Measurements from ENCODE around the gene TRABD2B.

TRABD2B gene

DNA sequence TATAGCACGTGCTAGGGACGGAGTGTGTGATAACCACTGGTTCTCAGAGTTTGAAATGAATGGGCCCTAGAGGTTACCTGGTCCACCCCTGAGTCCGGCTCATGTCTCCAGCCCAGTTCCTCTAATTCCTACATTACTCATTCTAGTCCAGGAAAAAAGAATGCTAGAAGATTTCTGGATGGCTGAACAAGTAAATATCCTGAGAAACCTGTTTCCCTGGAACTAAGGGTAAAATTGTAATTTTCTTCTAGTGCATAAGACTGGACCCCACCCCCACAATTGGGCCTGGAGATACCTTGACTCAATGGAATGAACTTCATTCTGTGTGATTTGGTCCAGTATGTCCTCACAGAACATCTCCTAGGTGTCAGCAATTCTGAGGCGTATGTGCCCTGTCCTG, 208.4 kb downstream of the TRABD2B start:
- DNase-seq, result no peak

GRCh38 chr1:47787560-47787959, 209.6 kb downstream of the TRABD2B start:
- no peak for DNase-seq

GRCh38 chr1:47786316-47786715, 210.9 kb downstream of the TRABD2B start:
- no peak for DNase-seq

DNA sequence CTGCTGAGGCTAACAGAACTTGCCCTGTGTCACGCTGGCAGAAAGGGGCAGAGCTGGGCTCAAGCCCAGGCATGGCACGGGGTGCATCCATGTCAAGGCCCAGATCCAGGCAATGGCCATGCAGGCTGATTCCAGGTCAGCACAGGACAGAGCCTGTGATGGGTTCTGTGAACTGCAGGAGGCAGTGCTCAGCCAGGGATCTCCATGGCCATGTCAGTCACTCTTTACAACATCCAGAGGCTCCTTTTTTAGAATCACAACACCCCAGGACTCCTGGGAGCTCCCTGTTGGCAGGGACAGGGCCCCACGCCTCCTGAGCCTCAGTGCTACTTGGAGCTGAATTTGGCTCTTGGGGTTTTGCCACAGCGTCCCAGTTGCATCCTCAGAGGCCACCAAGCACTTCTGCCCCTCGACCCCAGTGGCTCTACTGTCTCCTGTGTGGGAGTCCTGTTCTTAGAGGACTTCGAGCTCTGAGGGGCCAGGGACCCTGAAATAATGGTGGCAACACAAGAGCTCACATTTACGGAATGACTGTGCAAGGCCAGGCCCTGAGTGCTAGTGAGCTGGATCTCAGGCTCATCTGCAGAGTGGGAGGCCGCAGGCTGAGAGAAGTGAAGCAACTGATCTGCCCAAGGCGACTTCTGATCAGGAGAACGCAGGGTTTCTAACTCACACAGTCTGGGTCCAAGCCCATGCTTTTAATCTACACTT, 211.5 kb downstream of the TRABD2B start:
- no peak for DNase-seq

DNA sequence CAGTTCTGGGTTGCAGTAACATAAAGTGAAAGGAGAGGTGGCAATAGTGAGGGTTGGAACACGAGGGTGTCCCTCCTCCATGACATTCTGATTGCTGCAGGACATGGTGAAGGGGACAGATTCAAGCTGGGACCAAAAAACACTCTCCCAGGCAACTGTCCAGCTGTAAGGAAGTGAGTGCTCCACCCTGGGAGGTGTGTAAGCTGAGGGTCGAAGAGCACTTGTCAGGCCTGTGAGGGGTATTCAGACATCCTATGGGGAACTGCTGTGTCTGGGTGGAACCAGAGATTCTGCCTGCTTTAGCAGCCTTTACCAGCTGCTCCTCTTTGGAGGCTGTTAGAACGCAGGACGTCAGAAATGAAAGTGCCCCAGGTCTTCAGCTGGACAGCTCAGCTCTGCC, 212.1 kb downstream of the TRABD2B start:
- DNase-seq, result no peak

DNA sequence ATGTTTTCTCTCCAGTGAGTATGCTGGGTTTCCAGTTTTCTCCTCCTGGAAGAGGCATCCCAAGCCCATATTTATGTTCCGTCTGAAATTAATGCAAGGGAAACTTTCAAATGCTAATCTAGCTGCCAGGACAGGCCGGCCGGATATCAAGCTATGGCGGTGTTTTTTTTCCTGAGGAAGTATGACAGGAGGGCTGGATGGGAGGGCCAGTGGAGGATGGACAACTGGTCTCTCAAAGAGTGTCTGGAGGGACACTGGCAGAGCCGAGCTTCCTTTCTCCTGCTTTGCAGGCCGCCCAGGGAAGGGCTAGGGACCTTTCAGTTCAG, 212.7 kb downstream of the TRABD2B start:
- no peak for DNase-seq

GRCh38 chr1:47783638-47784496, 213.3 kb downstream of the TRABD2B start:
- DNase-seq, result no peak

DNA sequence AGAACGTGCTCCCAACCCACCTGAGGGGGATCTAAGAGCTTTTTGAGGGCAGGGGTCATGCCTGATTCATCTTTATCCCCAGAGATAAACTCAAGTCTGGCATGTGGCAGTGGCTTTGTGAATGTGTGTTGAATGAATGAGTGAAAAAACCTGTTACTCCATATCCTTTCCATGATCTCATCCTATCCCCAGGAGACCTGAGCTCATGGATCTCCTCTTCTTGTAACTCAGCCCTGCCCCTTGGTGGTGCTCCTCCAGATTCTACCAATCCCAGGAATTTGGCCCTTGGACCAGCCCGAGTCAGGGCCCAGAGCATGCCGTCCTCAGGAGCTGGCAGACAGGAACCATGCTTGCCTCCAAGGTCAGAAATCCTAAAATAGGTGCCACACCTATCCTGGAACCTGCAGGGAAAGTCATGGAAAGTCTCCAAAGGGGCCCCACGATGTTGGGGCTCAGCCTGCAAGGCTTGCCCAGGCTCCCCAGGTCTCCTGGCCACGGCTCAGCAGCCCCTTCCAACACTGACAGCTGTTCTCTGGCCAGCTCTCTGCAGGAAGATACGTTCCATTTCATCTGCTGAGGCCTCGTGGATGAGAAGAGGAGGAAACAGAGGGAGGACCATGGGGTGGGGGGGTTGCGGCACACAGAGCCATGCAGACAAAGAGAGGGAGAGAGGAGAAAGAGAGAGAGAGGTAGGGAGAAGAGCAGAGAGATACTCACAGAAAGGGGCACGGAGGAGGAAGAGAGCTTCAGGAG, 214.6 kb downstream of the TRABD2B start:
- no peak for DNase-seq

DNA sequence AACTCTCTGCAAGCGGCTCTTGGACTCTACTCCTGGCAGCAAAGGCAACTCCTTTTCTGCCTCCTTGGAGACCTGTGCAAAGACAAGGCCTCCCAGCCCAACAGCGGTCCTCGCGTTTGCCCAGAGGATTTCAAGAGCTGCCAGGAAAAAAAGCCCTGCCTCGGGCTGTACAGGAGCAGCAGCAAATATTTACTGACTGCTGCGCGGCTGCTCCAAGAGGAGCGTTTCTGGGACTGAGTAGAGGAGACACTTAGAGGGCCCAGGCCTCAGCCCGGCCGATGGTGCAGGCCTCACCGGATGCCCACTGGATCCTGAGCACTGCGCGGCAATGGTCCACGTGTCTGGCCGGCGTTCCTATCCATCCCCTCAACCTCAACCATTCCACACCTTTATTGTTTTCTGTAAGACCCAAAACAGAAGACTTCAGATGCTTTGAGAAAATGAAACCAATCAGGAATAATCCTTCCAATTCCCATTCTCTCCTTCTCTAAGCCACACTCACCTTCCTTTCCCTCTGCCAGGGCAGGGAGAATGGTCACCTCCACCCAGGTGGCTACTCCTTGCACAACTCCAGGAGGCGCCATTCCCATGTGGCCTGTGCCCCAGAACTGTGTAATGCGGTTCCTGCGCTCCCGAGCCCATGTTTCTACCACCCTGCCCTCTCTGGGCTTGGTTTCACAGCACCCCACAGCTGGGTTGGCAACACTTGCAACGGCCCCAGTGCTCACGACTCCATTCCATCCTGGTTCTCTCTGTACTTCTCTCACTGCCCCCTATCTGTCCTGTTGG, 215.8 kb downstream of the TRABD2B start:
- no peak for DNase-seq

DNA sequence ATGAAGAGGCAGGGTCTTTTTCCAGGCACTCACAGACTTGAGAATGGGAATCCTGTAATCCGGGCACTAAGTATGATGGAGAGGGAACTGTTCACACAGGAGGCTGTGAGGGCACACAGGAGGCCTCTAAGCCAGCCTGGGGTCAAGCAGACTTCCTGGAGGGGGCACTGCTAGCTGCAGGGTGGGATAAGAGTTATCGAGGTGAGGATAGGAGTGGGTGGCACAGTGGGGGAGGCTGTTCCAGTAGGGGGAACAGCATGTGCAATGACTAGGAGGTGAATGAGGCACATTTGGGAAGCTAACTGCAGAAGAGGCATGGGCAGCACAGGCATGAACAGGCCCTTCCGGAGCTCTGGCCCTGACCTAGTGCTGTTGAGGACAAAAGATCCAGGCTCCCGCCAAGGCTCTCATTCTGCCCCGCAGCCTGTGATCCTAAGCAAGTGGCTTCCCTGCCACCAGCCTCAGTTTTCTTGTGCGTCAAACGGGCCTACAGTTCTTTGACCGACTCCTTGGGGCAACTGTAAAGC, 216.7 kb downstream of the TRABD2B start:
- DNase-seq, result no peak

- DNase-seq, result no peak
Measured at GRCh38 chr1:47779613-47780012, 217.6 kb downstream of the TRABD2B start.

DNA sequence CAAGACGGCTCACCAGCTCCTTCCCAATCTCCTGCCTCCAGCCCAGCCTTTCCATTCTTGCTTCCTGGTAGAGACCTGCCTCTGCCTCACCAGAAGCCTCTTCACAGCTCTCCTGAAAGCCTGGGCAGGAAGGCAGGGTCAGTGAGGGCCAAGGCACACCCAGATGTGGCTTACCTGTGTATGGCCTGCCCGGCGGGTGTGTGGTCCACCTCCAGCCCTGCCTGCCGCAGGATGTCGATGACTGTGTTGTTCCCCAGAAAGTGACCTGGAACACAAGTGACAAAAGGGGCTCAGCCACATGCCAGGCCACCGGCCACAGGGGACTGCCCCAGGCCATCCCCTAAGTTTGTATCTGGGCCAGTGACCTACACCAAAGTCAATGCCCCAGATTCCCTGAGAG, 218.9 kb downstream of the TRABD2B start:
- no peak for DNase-seq

DNA sequence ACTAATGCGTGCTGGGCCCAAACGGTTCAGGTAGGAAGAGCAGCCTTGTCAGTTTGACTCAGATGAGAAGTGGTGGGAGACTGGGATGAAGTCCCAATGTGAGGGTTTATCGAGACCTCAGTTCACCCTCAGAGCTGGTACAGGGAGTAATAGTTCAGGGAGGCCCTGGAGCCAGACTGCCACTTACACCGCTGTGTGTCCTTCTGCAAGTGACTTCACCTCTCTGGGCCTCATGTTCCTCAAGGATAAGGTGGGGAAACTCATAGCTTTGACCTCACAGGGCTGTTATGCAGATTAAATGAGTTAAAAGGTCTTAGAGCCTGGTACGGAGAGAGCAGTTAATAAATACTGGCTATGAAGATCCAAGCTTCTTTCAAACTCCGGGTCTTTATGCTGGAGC, 219.9 kb downstream of the TRABD2B start:
- no peak for DNase-seq

DNA sequence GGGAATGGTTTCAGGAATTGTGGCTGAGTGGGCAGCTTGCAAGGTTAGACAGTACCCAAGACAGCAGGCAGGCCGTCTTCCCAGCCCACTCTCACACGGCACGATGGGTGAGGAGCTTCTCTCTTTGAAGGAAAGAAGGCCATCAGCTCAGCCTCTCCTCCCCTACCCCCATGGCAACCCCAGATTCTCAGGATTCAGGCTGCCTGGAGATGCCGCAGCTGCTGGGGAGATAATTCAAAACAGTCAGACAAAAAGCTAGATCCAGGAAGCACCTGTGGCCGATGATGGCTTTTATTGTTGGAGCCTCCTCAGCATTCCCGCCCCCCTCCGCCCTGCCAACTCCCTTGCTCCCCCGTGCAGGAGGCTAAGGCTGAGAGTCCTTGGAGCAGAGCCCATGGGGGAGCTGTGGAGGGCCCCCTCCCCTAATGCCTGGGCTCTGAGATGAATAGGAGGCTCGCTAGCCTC, 220.5 kb downstream of the TRABD2B start:
- DNase-seq, result no peak

GRCh38 chr1:47774986-47775834, 222.0 kb downstream of the TRABD2B start:
- DNase-seq, result no peak

DNA sequence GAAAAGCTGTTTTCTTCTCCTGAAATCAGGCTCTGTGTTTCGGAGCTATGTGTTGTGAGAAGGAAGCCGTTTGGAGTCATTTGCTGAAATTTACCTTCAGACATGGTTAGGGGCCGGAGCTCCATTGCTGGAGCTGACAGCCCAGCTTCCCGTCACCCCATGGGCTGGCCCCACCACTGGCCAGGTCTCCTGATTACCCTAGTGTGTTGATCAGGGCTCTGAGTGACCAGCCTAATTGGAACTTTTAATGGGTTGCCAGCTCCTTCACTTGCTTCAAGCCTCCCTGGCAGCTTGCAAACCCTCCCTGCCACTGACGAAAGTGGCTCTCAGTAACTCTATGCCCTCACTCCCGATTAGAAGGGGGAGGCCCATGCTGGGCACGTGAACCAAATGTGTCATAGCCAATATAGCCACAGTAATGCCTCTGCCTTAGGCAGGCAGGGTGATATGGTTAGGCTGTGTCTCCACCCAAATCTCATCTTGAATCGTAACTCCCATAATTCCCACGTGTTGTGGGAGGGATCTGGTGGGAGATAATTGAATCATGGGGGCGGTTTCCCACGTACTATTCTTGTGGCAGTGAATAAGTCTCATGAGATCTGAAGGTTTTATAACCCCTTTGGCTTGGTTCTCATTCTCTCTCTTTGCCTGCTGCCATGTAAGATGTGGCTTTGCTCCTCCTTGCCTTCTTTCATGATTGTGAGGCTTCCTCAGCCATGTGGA, 224.1 kb downstream of the TRABD2B start:
- no peak for DNase-seq

- no peak for DNase-seq
Measured at GRCh38 chr1:47772281-47772680, 224.9 kb downstream of the TRABD2B start.

- no peak for DNase-seq
Measured at GRCh38 chr1:47771751-47772150, 225.4 kb downstream of the TRABD2B start.

GRCh38 chr1:47769983-47770382, 227.2 kb downstream of the TRABD2B start:
- no peak for DNase-seq

GRCh38 chr1:47769295-47769694, 227.9 kb downstream of the TRABD2B start:
- no peak for DNase-seq

DNA sequence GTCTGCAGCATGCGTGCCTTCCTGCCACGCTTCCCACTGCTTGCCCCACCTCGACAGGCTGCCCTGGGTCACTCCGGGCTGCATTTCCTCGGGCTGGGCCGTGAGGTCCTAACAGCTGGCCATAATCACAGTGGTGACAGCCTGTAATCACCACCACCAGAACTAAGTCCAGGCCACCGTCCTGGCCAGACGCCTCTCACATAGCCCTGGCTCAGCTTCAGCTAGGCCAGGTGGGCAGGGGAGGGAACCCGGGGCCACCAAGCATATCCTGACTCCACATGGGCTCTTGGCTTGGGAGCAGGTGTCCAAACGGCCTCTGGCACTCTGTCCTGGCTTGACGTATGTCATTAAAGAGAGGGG, 229.5 kb downstream of the TRABD2B start:
- DNase-seq, result no peak
